Stomach (tissue), 9 donors: ENCODE results near the gene CTSC. TPM values are rescaled to one million over a fixed set of nuclear protein-coding genes. Genes with fewer than 3 reads are reported as not detected.

Source experiments
- DNase-seq, 2 donors: peaks; one replicate each; pipeline versions ENCODE4 v3.0.0 to v3.0.0-alpha.2; 2013 to 2019
- H3K27ac ChIP-seq, 5 donors: fragments of 200-600 bp in 4 of 5; sonication (generic) in 4 of 5; one replicate each; pipeline ENCODE4 v1.5.1; 2013 to 2019; ENCODE audit warnings: mild to moderate bottlenecking in 1 of 5, moderate library complexity in 1 of 5
- H3K27me3 ChIP-seq, 3 donors: fragments of 200-600 bp; sonication (generic); one replicate each; pipeline ENCODE4 v1.5.1; 2017 to 2019; ENCODE audit warnings: mixed run types in 1 of 3
- H3K36me3 ChIP-seq, 4 donors: fragments of 200-600 bp; sonication (generic); 1 replicate in 3 of 4; 2 replicates in 1 of 4; pipeline ENCODE4 v1.5.1; 2016 to 2019
- H3K4me1 ChIP-seq, 4 donors: fragments of 200-600 bp; sonication (generic); one replicate each; pipeline ENCODE4 v1.5.1; 2016 to 2019
- H3K4me3 ChIP-seq, 4 donors: fragments of 200-600 bp; sonication (generic) in 3 of 4; one replicate each; pipeline ENCODE4 v1.5.1; 2016 to 2019; ENCODE audit warnings: mild to moderate bottlenecking in 1 of 4
- H3K9me3 ChIP-seq, 4 donors: fragments of 200-600 bp; sonication (generic); one replicate each; pipeline ENCODE4 v1.5.1; 2016 to 2019
- CTCF ChIP-seq, 7 experiments: fragments of 450-650 bp in 4 of 7; fragments of 200-600 bp in 3 of 7; sonication (generic) in 3 of 7; IDR thresholded peaks; one replicate each; pipeline ENCODE4 v1.5.1; 2016 to 2019; ENCODE audit warnings: antibody characterized with exemption in 7 of 7, control low read depth in 2 of 7, mild to moderate bottlenecking in 1 of 7
- EP300 ChIP-seq: sonication (generic); formaldehyde crosslinking; IDR thresholded peaks from one replicate; pipeline ENCODE4 v1.6.1; 2017; ENCODE audit warnings: antibody characterized with exemption
- POLR2A ChIP-seq, 4 donors: fragments of 450-650 bp; IDR thresholded peaks; one replicate each; pipeline ENCODE4 v1.6.1; 2016; ENCODE audit warnings: antibody characterized with exemption in 4 of 4, control low read depth in 2 of 4, mild to moderate bottlenecking in 1 of 4, moderate library complexity in 1 of 4
- POLR2AphosphoS5 ChIP-seq, 3 donors: sonication (generic); formaldehyde crosslinking; IDR thresholded peaks; one replicate each; pipeline ENCODE4 v1.6.1; 2016; ENCODE audit warnings: antibody characterized with exemption in 3 of 3
- WGBS, 5 donors: extraction: QIAGEN DNeasy Blood & Tissue Kit in 3 of 5; methylation state at CpG; one replicate each; pipeline versions ENCODE4 v1.1.5 to v1.1.7; 2013 to 2018; 5-methylcytosine and 5-hydroxymethylcytosine counted together
- intact Hi-C: fragments of 100-400 bp; cut with DNase I; formaldehyde crosslinking; loops from one replicate; pipeline ENCODE4 v1.15.1; 2023; ENCODE audit warnings: low total_unique reads
- polyA plus RNA-seq, 3 donors: library from polyadenylated mRNA; stranded (reverse); fragments of 200-250 nt; gene quantifications; one replicate each; pipeline ENCODE4 v1.2.3, GENCODE V29; 2013
- total RNA-seq, 5 donors: library from RNA; depleted of rRNA; stranded (reverse); fragments of >200 nt; gene quantifications; one replicate each; pipeline versions ENCODE4 v1.1.0 to v1.2.3, GENCODE V29; 2014 to 2016
- donor health status: healthy with polysubstance abuse.
- donor health status: Bipolar disorder and iron deficiency.
- donor health status: healthy.

CTSC gene
- total and polyA plus RNA-seq, 8 donors: 6.2 to 127 (median 36.3) TPM

GRCh38 chr11:88340366-88340935, 2.9 kb upstream of the CTSC start:
- intact Hi-C loops: no loop called here
- 57 to 90% (median 81%) methylated on average over 3 of the region's 3 CpGs for WGBS, 5 donors
- Histone ChIP-seq H3K36me3 (no peaks in the 10 kb centered on the region), H3K27ac (no peak overlapping the region), H3K27me3 (no peaks in the 10 kb centered on the region), H3K9me3 (no peaks in the 10 kb centered on the region), H3K4me3 (no peak overlapping the region), H3K4me1 (peaks cover 9 to 23% (median 12%) of the 10 kb centered on the region in 4 donors)
- TF ChIP-seq POLR2AphosphoS5 (IDR thresholded peaks at IDR 0.05): no peak
- no peak for TF ChIP-seq POLR2A (IDR thresholded peaks at IDR 0.05)
- no peak for TF ChIP-seq EP300
- no peak for TF ChIP-seq CTCF (IDR thresholded peaks at IDR 0.05)
- no peak for DNase-seq

DNA sequence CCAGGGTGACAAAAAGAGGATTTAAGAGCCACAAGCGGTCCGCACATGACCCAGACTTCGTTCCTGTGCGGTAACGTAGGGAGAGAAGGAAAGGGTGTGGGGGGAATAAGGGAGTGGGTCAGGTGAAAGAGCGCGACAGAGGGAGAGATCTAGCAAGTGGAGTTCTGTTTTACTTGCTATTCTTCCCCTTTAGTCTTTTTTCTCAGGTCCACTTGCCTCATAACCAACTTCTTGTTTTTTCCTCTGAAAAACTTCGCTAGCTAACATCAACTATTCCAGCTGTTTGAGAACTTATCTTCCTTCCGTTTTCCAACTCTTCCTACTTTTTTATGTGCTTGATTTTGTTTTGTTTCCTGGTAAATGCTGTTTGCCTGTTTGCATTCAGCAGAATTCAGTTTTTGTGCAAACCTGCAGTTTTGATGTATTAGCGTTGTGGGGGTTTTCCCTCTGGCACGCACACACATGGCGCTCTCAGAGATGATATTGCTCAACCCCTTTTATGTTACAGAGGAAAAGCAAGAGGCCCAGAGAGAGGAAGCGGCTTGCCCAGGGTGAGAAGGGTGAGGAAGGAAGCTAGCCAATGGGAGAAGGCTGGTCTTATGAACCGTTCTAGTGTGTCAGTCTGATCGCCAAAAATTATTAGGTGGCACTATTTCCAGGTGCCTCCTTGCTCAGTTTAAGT, 592 bp upstream of the CTSC start:
- H3K4me1 ChIP-seq: peaks cover 9 to 26% (median 12%) of the 10 kb centered on the region in 4 donors
- H3K27me3 ChIP-seq: no peaks in the 10 kb centered on the region
- DNase-seq: peak; percentile 41 to 75
- TF ChIP-seq CTCF (IDR thresholded peaks at IDR 0.05) (no peak), POLR2A (IDR thresholded peaks at IDR 0.05) (no peak), EP300 (no peak), POLR2AphosphoS5 (IDR thresholded peaks at IDR 0.05) (no peak)
- H3K4me3 ChIP-seq: peak overlapping the region; percentile 65 to 81 (median 70)
- H3K27ac ChIP-seq: peak overlapping the region; percentile 82 to 92 (median 87)
- peaks cover 0 to 13% (median 3%) of the 10 kb centered on the region in 4 donors for H3K36me3 ChIP-seq
- 1 to 5% (median 2%) methylated on average over 15 of the region's 15 CpGs for WGBS, 5 donors
- intact Hi-C loops: no loop called here
- H3K9me3 ChIP-seq: no peaks in the 10 kb centered on the region

GRCh38 chr11:88335284-88335683, 2.3 kb downstream of the CTSC start:
- no peak for TF ChIP-seq POLR2AphosphoS5 (IDR thresholded peaks at IDR 0.05)
- no peak for TF ChIP-seq EP300
- TF ChIP-seq POLR2A (IDR thresholded peaks at IDR 0.05): no peak
- TF ChIP-seq CTCF (IDR thresholded peaks at IDR 0.05): no peak
- intact Hi-C loops: no loop called here
- Histone ChIP-seq H3K36me3 (peaks cover 0 to 33% (median 22%) of the 10 kb centered on the region in 4 donors), H3K27me3 (no peaks in the 10 kb centered on the region), H3K4me1 (peaks cover 9 to 33% (median 12%) of the 10 kb centered on the region in 4 donors), H3K9me3 (no peaks in the 10 kb centered on the region), H3K27ac (peak overlapping the region in 2 of 5 donors; percentile 26 to 41), H3K4me3 (peak overlapping the region in 2 of 4 donors; percentile 65 to 73)
- DNase-seq: no peak
- 58 to 74% (median 70%) methylated on average over 4 of the region's 4 CpGs for WGBS, 5 donors

DNA sequence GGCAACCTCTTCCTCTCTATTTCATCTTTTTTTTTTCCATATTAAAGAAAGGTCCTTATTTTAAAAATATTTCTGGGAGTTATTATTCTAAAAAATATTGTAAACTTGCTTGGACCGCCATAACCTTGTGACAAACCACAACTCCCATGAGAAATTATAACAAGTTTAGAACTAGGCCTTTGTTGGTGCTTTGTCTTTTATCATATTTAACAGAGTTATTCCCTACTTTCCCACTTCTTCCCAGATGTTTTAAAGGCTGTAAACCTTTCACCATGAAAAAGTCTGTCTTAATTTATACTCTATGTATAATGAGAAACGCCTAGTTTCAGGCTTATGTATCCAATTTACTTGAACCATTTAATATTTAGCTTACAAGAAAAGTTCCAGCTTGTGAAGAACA, 3.7 kb downstream of the CTSC start:
- Histone ChIP-seq H3K27ac (no peak overlapping the region), H3K4me3 (peak overlapping the region in 2 of 4 donors; percentile 65 to 73), H3K27me3 (no peaks in the 10 kb centered on the region), H3K9me3 (no peaks in the 10 kb centered on the region), H3K4me1 (peaks cover 7 to 27% (median 11%) of the 10 kb centered on the region in 4 donors), H3K36me3 (peaks cover 0 to 33% (median 26%) of the 10 kb centered on the region in 4 donors)
- no peak for TF ChIP-seq POLR2AphosphoS5 (IDR thresholded peaks at IDR 0.05)
- no peak for TF ChIP-seq EP300
- TF ChIP-seq POLR2A (IDR thresholded peaks at IDR 0.05): no peak
- TF ChIP-seq CTCF (IDR thresholded peaks at IDR 0.05): no peak
- no peak for DNase-seq
- WGBS, 5 donors: 78 to 94% (median 90%) methylated on average over 2 of the region's 2 CpGs
- intact Hi-C loops: no loop called here
